PFSK-1 (cell line): ENCODE data around the gene LINGO1.

Source experiments
- FOXP2 ChIP-seq: optimal IDR thresholded peaks from 2 replicates; pipeline ENCODE3; 2011; ENCODE audit warnings: borderline replicate concordance, control low read depth, inconsistent platforms; ENCODE audit not compliant: insufficient read depth; ENCODE audit errors: extremely low read length, extremely low read depth
- POLR2AphosphoS5 ChIP-seq: IDR thresholded peaks from 2 replicates; pipeline ENCODE4 v1.6.1; 2012; ENCODE audit warnings: low read depth, mild to moderate bottlenecking, control low read depth, low read length, moderate library complexity
- REST ChIP-seq, 2 experiments: IDR thresholded peaks; 2 replicates each; pipeline versions ENCODE4 v1.6.1 to v1.8.0; 2011 to 2012; ENCODE audit warnings: low read depth in 2 of 2, low read length in 2 of 2, control low read depth in 1 of 2, inconsistent platforms in 1 of 2, mild to moderate bottlenecking in 1 of 2, moderate library complexity in 1 of 2; ENCODE audit not compliant: insufficient read depth in 1 of 2
- SIN3A ChIP-seq: IDR thresholded peaks from 2 replicates; pipeline ENCODE4 v1.6.1; 2012; ENCODE audit warnings: mild to moderate bottlenecking, low read length, moderate library complexity, borderline replicate concordance; ENCODE audit not compliant: insufficient read depth
- TAF1 ChIP-seq: IDR thresholded peaks from 2 replicates; pipeline ENCODE4 v1.6.1; 2012; ENCODE audit warnings: low read length, control low read depth, borderline replicate concordance; ENCODE audit not compliant: insufficient read depth

GRCh38 chr15:77617476-77618230 is 15.1 kb downstream of the LINGO1 start:
- TF ChIP-seq POLR2AphosphoS5 (no peak), REST (IDR thresholded peaks at IDR 0.05; ENCODE audit: insufficient read depth in 1 of 2, low read depth in 2 of 2, low read length in 2 of 2) (no peak), SIN3A (no peak), TAF1 (no peak), FOXP2 (no peak)
